ENCODE data around the gene PHLDB1. TPM values are rescaled to one million over a fixed set of nuclear protein-coding genes. Genes with fewer than 3 reads are reported as not detected.

PHLDB1 gene
- polyA plus RNA-seq, 2 of the 4 experiments (the other 2 are of a cell fraction): 5.9 to 20.0 TPM

DNA sequence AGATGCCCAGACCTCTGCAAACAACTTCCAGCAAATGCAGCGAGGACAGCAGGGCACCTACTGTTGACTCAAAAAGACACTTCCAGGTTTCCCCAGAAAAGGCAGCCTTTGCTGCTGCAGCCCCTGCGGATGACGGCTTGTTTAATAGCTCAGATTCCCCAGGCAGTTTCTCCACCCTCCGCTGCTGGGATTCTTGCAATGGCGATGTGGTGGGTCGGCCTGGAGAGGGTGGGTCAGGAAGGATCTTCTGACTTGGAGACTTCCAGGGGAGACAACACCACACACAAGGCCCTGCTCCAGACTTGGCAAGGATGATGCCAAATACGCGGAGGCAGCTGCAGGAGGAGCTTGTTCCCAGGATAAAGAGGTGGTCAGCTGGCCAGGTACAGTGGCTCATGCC lies 89.9 kb downstream of the PHLDB1 start:
- FAIRE-seq (no peak), DNase-seq (ENCODE audit: low read depth in 1 of 2, low spot score in 1 of 2) (no peak), ATAC-seq (no peak)
- H3K4me2 ChIP-seq: no peak overlapping the region
- POLR2A ChIA-PET: no interaction called here
- H3K4me3 ChIP-seq: no peak overlapping the region
- TF ChIP-seq ESRRA (IDR thresholded peaks at IDR 0.05; ENCODE audit: borderline replicate concordance, low read length) (no peak), RAD21 (conservative IDR thresholded peaks at IDR 0.05 in 1 of 2, IDR thresholded peaks at IDR 0.05 in 1 of 2) (no peak), MAZ (IDR thresholded peaks at IDR 0.05; ENCODE audit: borderline replicate concordance, low read depth, low read length) (no peak), CEBPB (IDR thresholded peaks at IDR 0.05) (no peak), RFX5 (IDR thresholded peaks at IDR 0.05) (no peak), RARB (CRISPR knock-in tag; IDR thresholded peaks at IDR 0.05) (no peak), MAFK (IDR thresholded peaks at IDR 0.05; ENCODE audit: partially characterized antibody) (no peak), RNF2 (IDR thresholded peaks at IDR 0.05; ENCODE audit: borderline replicate concordance, low read depth) (no peak), HDAC2 (IDR thresholded peaks at IDR 0.05) (no peak), ZFP36 (IDR thresholded peaks at IDR 0.05; ENCODE audit: borderline replicate concordance, partially characterized antibody) (no peak), ZC3H11A (IDR thresholded peaks at IDR 0.05) (no peak)
- TF ChIP-seq, protein P1, sequence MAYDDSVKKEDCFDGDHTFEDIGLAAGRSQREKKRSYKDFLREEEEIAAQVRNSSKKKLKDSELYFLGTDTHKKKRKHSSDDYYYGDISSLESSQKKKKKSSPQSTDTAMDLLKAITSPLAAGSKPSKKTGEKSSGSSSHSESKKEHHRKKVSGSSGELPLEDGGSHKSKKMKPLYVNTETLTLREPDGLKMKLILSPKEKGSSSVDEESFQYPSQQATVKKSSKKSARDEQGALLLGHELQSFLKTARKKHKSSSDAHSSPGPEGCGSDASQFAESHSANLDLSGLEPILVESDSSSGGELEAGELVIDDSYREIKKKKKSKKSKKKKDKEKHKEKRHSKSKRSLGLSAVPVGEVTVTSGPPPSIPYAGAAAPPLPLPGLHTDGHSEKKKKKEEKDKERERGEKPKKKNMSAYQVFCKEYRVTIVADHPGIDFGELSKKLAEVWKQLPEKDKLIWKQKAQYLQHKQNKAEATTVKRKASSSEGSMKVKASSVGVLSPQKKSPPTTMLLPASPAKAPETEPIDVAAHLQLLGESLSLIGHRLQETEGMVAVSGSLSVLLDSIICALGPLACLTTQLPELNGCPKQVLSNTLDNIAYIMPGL (CRISPR knock-in tag; IDR thresholded peaks at IDR 0.05; ENCODE audit: borderline replicate concordance): no peak
- TF ChIP-seq, protein P2, sequence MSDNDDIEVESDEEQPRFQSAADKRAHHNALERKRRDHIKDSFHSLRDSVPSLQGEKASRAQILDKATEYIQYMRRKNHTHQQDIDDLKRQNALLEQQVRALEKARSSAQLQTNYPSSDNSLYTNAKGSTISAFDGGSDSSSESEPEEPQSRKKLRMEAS (IDR thresholded peaks at IDR 0.05): no peak
- TF ChIP-seq, protein P3, sequence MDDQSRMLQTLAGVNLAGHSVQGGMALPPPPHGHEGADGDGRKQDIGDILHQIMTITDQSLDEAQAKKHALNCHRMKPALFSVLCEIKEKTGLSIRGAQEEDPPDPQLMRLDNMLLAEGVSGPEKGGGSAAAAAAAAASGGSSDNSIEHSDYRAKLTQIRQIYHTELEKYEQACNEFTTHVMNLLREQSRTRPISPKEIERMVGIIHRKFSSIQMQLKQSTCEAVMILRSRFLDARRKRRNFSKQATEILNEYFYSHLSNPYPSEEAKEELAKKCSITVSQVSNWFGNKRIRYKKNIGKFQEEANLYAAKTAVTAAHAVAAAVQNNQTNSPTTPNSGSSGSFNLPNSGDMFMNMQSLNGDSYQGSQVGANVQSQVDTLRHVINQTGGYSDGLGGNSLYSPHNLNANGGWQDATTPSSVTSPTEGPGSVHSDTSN (IDR thresholded peaks at IDR 0.05): no peak
- TF ChIP-seq, protein P4, sequence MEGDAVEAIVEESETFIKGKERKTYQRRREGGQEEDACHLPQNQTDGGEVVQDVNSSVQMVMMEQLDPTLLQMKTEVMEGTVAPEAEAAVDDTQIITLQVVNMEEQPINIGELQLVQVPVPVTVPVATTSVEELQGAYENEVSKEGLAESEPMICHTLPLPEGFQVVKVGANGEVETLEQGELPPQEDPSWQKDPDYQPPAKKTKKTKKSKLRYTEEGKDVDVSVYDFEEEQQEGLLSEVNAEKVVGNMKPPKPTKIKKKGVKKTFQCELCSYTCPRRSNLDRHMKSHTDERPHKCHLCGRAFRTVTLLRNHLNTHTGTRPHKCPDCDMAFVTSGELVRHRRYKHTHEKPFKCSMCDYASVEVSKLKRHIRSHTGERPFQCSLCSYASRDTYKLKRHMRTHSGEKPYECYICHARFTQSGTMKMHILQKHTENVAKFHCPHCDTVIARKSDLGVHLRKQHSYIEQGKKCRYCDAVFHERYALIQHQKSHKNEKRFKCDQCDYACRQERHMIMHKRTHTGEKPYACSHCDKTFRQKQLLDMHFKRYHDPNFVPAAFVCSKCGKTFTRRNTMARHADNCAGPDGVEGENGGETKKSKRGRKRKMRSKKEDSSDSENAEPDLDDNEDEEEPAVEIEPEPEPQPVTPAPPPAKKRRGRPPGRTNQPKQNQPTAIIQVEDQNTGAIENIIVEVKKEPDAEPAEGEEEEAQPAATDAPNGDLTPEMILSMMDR (IDR thresholded peaks at IDR 0.05): no peak
- no peak overlapping the region for H3K27ac ChIP-seq
- H3K9me3 ChIP-seq: 0 out of 3 replicates have a peak, but pooled peaks cover 2% of the 10 kb centered on the region
- CTCF ChIA-PET: interaction anchor here (0.7 kb wide), 1 partner anchor 9 kb away, joined by 3 read pairs; no protein-coding TSS in a partner anchor
- 68% methylated on average over 8 of the region's 8 CpGs for WGBS (ENCODE audit: missing lambda C conversion rate)
- no peaks in the 10 kb centered on the region for H3K4me1 ChIP-seq

DNA sequence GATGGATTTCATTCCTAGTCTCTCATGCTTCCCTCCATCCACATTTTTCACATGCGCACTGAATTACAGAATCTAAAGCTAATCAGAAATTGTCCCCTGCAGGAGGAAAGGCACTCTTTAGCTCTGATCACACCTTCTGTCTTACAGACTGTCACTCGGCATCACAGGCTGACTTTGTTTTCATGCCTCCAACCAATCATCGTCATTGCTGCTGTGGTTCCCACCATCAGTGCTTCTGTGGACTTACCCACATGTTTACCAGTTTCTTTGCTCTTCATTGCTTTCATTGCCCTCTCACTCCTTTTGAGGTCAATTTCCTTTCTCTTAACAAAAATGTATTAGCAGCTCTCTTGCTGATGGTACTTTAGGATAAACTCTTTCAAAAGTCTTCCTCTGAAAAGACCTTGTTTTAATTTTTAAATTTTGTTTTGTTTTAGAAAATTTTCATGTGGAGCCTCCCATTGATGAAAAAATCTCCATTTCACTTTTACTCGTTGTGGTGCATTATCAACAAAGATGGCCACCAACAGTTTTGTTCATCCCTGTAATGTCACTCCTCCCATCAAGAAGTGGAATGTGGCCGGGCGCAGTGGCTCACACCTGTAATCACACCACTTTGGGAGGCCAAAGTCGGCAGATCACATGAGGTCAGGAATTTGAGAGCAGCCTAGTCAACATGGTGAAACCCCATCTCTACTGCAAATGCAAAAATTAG lies 92.2 kb downstream of the PHLDB1 start:
- Histone ChIP-seq H3K9me3 (0 out of 3 replicates have a peak, but pooled peaks cover 2% of the 10 kb centered on the region), H3K4me2 (no peak overlapping the region), H3K4me3 (no peak overlapping the region), H3K4me1 (no peaks in the 10 kb centered on the region), H3K27ac (no peak overlapping the region)
- ChIA-PET POLR2A (no interaction called here), CTCF (interaction anchor here (0.6 to 2.7 kb wide), 6 partner anchors 9 to 161 kb away, joined by 3 to 13 read pairs (median 4); no protein-coding TSS in a partner anchor)
- FAIRE-seq (no peak), ATAC-seq (no peak), DNase-seq (ENCODE audit: low read depth in 1 of 2, low spot score in 1 of 2) (no peak)
- 83% methylated on average over 7 of the region's 7 CpGs for WGBS (ENCODE audit: missing lambda C conversion rate)
- TF ChIP-seq ZC3H11A (IDR thresholded peaks at IDR 0.05) (no peak), RNF2 (IDR thresholded peaks at IDR 0.05; ENCODE audit: borderline replicate concordance, low read depth) (no peak), TFCP2L1 (CRISPR knock-in tag; IDR thresholded peaks at IDR 0.05) (no peak), HEYL (CRISPR knock-in tag; IDR thresholded peaks at IDR 0.05) (no peak), JUN (IDR thresholded peaks at IDR 0.05) (no peak), NFE2L2 (conservative IDR thresholded peaks at IDR 0.05; ENCODE audit: low read length) (no peak)
- TF ChIP-seq, protein P5, sequence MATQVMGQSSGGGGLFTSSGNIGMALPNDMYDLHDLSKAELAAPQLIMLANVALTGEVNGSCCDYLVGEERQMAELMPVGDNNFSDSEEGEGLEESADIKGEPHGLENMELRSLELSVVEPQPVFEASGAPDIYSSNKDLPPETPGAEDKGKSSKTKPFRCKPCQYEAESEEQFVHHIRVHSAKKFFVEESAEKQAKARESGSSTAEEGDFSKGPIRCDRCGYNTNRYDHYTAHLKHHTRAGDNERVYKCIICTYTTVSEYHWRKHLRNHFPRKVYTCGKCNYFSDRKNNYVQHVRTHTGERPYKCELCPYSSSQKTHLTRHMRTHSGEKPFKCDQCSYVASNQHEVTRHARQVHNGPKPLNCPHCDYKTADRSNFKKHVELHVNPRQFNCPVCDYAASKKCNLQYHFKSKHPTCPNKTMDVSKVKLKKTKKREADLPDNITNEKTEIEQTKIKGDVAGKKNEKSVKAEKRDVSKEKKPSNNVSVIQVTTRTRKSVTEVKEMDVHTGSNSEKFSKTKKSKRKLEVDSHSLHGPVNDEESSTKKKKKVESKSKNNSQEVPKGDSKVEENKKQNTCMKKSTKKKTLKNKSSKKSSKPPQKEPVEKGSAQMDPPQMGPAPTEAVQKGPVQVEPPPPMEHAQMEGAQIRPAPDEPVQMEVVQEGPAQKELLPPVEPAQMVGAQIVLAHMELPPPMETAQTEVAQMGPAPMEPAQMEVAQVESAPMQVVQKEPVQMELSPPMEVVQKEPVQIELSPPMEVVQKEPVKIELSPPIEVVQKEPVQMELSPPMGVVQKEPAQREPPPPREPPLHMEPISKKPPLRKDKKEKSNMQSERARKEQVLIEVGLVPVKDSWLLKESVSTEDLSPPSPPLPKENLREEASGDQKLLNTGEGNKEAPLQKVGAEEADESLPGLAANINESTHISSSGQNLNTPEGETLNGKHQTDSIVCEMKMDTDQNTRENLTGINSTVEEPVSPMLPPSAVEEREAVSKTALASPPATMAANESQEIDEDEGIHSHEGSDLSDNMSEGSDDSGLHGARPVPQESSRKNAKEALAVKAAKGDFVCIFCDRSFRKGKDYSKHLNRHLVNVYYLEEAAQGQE (IDR thresholded peaks at IDR 0.05): no peak
- TF ChIP-seq, protein P2 (IDR thresholded peaks at IDR 0.05): no peak
